Sigmoid colon (tissue), 7 donors: ENCODE measurements around the gene RNASEH2B. TPM values are rescaled to one million over a fixed set of nuclear protein-coding genes. Genes with fewer than 3 reads are reported as not detected.
A peak's percentile ranks its signal among the peaks of the same experiment; 100 is the strongest.

Experiments
- DNase-seq: peaks from one replicate; pipeline ENCODE4 v3.0.0-alpha.2; 2019
- H3K27ac ChIP-seq, 4 donors: fragments of 200-600 bp; sonication (generic); one replicate each; pipeline ENCODE4 v1.5.1; 2016 to 2019; ENCODE audit warnings: mild to moderate bottlenecking in 1 of 4
- H3K27me3 ChIP-seq, 3 donors: fragments of 200-600 bp; sonication (generic); one replicate each; pipeline ENCODE4 v1.5.1; 2019; ENCODE audit warnings: mild to moderate bottlenecking in 1 of 3
- H3K36me3 ChIP-seq, 4 donors: fragments of 200-600 bp; sonication (generic); one replicate each; pipeline ENCODE4 v1.5.1; 2016 to 2019
- H3K4me1 ChIP-seq, 4 donors: fragments of 200-600 bp; sonication (generic); one replicate each; pipeline ENCODE4 v1.5.1; 2017 to 2019
- H3K4me3 ChIP-seq, 4 donors: fragments of 200-600 bp; sonication (generic); one replicate each; pipeline ENCODE4 v1.5.1; 2017 to 2019; ENCODE audit warnings: mild to moderate bottlenecking in 2 of 4, moderate library complexity in 1 of 4
- H3K9me3 ChIP-seq, 4 donors: fragments of 200-600 bp in 3 of 4; sonication (generic) in 3 of 4; one replicate each; pipeline versions ENCODE4 v1.5.1 to v1.6.1; 2013 to 2019
- EP300 ChIP-seq, 4 donors: sonication (generic); formaldehyde crosslinking; IDR thresholded peaks; one replicate each; pipeline ENCODE4 v1.6.1; 2017; ENCODE audit warnings: antibody characterized with exemption in 4 of 4
- POLR2A ChIP-seq, 2 donors: fragments of 450-650 bp; IDR thresholded peaks; one replicate each; pipeline ENCODE4 v1.6.1; 2016; ENCODE audit warnings: antibody characterized with exemption in 2 of 2, mild to moderate bottlenecking in 2 of 2, moderate library complexity in 2 of 2
- POLR2AphosphoS5 ChIP-seq, 4 donors: sonication (generic); formaldehyde crosslinking; IDR thresholded peaks; one replicate each; pipeline ENCODE4 v1.6.1; 2017; ENCODE audit warnings: antibody characterized with exemption in 4 of 4
- WGBS, 2 donors: extraction: QIAGEN DNeasy Blood & Tissue Kit; methylation state at CpG; one replicate each; pipeline ENCODE4 v1.1.7; 2013; 5-methylcytosine and 5-hydroxymethylcytosine counted together
- intact Hi-C: fragments of 100-400 bp; cut with DNase I; formaldehyde crosslinking; loops from one replicate; pipeline ENCODE4 v1.15.1; 2023
- polyA plus RNA-seq, 3 donors: library from polyadenylated mRNA; stranded (reverse); fragments of 200-250 nt; gene quantifications; one replicate each; pipeline ENCODE4 v1.2.3, GENCODE V29; 2013
- total RNA-seq, 4 donors: library from RNA; depleted of rRNA; stranded (reverse); fragments of >200 nt; gene quantifications; one replicate each; pipeline ENCODE4 v1.1.0, GENCODE V29; 2016
- TF ChIP-seq, protein P1 (sequence below), 4 experiments: fragments of 450-650 bp in 3 of 4; fragments of 200-600 bp in 1 of 4; IDR thresholded peaks; one replicate each; pipeline ENCODE4 v1.5.1; 2016 to 2019; ENCODE audit warnings: antibody characterized with exemption in 4 of 4, mild to moderate bottlenecking in 3 of 4, moderate library complexity in 2 of 4
- donor health status: healthy with polysubstance abuse.
- donor health status: Bipolar disorder and iron deficiency.
- donor health status: healthy.

The RNASEH2B gene
- total and polyA plus RNA-seq, 7 donors, result 32.6 to 108 (median 41.1) TPM

DNA sequence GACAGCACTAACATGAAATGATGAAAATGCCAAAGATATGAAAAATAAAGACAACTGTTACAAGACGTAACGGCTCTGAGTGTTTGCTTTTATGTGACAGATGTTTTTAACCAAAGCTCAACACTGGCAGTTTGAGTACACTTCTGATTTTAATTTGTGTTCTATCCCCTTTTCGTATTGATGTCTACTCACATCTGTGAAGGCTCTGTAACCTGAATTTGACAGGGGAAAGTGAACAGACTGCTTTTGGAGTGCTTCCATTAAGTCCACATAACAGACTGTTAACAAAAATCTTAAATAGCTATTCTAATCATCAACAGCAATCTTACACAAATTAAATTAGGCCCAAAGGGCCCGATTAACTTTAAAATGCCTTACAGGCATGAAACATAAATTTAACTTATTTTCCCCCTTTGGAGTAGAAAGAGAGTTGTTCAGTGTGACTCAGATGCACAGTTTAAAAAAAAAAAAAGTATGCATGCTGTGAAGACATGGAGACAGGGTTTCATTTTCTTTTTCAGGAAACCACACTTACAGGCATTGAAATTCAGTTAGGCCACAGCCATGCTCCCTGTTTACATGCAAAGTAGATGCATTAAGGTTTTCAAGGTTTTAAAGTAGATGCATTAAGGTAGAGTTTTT, 16.3 kb upstream of the RNASEH2B start:
- no peaks in the 10 kb centered on the region for H3K9me3 ChIP-seq
- no peaks in the 10 kb centered on the region for H3K27me3 ChIP-seq
- no peaks in the 10 kb centered on the region for H3K4me1 ChIP-seq
- H3K4me3 ChIP-seq, result no peak overlapping the region
- intact Hi-C loops, result no loop called here
- H3K27ac ChIP-seq, result peak overlapping the region in 2 of 4 donors; percentile 8 to 47
- TF ChIP-seq, protein P1, sequence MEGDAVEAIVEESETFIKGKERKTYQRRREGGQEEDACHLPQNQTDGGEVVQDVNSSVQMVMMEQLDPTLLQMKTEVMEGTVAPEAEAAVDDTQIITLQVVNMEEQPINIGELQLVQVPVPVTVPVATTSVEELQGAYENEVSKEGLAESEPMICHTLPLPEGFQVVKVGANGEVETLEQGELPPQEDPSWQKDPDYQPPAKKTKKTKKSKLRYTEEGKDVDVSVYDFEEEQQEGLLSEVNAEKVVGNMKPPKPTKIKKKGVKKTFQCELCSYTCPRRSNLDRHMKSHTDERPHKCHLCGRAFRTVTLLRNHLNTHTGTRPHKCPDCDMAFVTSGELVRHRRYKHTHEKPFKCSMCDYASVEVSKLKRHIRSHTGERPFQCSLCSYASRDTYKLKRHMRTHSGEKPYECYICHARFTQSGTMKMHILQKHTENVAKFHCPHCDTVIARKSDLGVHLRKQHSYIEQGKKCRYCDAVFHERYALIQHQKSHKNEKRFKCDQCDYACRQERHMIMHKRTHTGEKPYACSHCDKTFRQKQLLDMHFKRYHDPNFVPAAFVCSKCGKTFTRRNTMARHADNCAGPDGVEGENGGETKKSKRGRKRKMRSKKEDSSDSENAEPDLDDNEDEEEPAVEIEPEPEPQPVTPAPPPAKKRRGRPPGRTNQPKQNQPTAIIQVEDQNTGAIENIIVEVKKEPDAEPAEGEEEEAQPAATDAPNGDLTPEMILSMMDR (IDR thresholded peaks at IDR 0.05), result no peak
- TF ChIP-seq POLR2A (IDR thresholded peaks at IDR 0.05), result no peak
- TF ChIP-seq EP300 (IDR thresholded peaks at IDR 0.05), result no peak
- TF ChIP-seq POLR2AphosphoS5 (IDR thresholded peaks at IDR 0.05), result no peak
- no peak for DNase-seq
- WGBS, 2 donors, result 33 to 73% methylated on average over 4 of the region's 4 CpGs
- H3K36me3 ChIP-seq, result no peaks in the 10 kb centered on the region

DNA sequence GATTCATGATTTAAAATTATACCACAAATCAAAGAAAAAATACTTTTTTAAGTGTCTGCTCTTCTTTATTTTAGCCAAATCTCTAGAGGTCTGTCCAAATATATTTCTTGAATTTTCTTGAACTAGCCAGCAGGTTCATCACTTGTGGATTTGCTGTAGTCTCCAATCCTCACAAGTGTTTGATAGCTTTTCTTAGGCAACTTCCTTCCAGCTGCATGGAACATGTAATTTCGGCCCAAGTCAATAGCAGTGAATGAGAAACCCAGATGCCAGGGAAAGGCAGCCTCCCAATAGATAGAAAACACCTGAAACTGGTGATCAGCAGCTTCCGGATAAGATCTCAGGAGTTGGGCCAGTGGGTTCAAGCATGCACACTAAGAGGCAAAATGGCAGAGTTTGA, 15.6 kb upstream of the RNASEH2B start:
- no peak for DNase-seq
- intact Hi-C loops, result no loop called here
- Histone ChIP-seq H3K4me3 (no peak overlapping the region), H3K27ac (no peak overlapping the region), H3K9me3 (no peaks in the 10 kb centered on the region), H3K27me3 (no peaks in the 10 kb centered on the region), H3K36me3 (no peaks in the 10 kb centered on the region), H3K4me1 (no peaks in the 10 kb centered on the region)
- 73 to 89% methylated on average over 2 of the region's 2 CpGs for WGBS, 2 donors
- TF ChIP-seq, protein P1 (IDR thresholded peaks at IDR 0.05), result no peak
- TF ChIP-seq POLR2AphosphoS5 (IDR thresholded peaks at IDR 0.05) (no peak), POLR2A (IDR thresholded peaks at IDR 0.05) (no peak), EP300 (IDR thresholded peaks at IDR 0.05) (no peak)

DNA sequence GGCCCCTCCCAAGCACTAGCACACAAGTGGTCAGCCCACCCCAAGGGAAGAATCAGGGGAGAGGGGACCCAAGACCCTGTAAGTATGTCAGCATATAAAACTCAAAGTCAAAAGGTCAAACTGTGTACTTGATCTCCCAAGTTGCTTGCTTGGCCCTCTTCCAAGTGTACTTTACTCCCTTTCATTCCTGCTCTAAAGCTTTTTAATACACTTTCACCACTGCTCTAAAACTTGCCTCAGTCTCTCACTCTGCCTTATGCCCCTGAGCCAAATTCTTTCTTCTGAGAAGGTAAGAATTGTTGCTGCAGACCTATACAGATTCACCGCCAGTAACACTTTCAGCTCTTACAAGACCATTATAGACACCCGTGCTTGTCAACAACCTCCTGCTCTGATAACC, 15.1 kb upstream of the RNASEH2B start:
- Histone ChIP-seq H3K9me3 (no peaks in the 10 kb centered on the region), H3K36me3 (no peaks in the 10 kb centered on the region), H3K27ac (no peak overlapping the region), H3K4me1 (no peaks in the 10 kb centered on the region), H3K27me3 (no peaks in the 10 kb centered on the region), H3K4me3 (no peak overlapping the region)
- TF ChIP-seq POLR2AphosphoS5 (IDR thresholded peaks at IDR 0.05), result no peak
- no peak for DNase-seq
- intact Hi-C loops, result no loop called here
- WGBS, 2 donors, result 92 to 97% methylated on average over 2 of the region's 2 CpGs

DNA sequence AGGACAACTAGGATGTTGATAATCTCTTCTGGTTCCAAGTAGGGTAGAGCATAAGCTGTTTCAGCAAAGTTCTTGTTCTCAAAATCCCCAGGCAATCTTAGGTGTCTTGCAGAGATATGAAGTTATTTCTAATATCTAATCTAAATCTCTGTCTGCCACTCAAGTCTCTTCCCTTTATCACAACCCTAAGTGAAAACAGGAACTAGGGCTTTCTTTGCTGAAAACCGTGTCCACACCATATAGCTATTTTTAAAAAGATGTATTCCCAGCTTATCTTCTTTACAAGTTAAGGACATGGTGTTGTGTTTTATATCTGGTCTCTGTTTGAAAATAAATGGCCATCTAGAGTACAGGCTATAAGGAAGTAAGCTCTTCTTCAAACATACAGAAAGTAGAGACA, 11.3 kb upstream of the RNASEH2B start:
- Histone ChIP-seq H3K27me3 (no peaks in the 10 kb centered on the region), H3K4me1 (no peaks in the 10 kb centered on the region), H3K9me3 (no peaks in the 10 kb centered on the region), H3K27ac (no peak overlapping the region), H3K4me3 (no peak overlapping the region), H3K36me3 (no peaks in the 10 kb centered on the region)
- 31 to 46% methylated on average over 1 of the region's 1 CpG for WGBS, 2 donors
- intact Hi-C loops, result no loop called here
- no peak for TF ChIP-seq POLR2AphosphoS5 (IDR thresholded peaks at IDR 0.05)
- no peak for DNase-seq

DNA sequence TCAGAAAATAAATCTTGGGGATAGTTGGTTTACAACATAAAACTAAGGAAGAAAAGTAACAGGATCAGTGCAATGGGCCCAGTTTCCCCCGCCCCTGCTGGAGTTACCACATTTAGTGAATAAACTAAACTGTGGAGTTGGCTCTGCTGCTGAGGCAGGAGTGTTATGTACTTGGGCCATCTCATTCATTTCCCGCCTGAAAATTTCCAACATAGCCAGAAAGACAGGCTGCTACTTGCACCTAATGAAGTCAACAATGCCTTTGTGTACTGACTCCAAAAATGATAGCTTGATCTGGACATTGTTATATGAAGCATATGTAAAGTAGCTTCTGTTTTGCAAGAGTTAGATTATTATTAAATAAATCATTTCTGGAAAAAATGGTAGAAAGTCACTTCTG, 7.9 kb upstream of the RNASEH2B start:
- WGBS, 2 donors, result 86 to 89% methylated on average over 2 of the region's 2 CpGs
- H3K27me3 ChIP-seq, result no peaks in the 10 kb centered on the region
- no peaks in the 10 kb centered on the region for H3K36me3 ChIP-seq
- no peaks in the 10 kb centered on the region for H3K9me3 ChIP-seq
- H3K4me1 ChIP-seq, result no peaks in the 10 kb centered on the region
- intact Hi-C loops, result no loop called here
- H3K4me3 ChIP-seq, result no peak overlapping the region
- no peak overlapping the region for H3K27ac ChIP-seq
- no peak for DNase-seq
- TF ChIP-seq POLR2A (IDR thresholded peaks at IDR 0.05), result no peak
- no peak for TF ChIP-seq EP300 (IDR thresholded peaks at IDR 0.05)
- TF ChIP-seq, protein P1 (IDR thresholded peaks at IDR 0.05), result no peak

DNA sequence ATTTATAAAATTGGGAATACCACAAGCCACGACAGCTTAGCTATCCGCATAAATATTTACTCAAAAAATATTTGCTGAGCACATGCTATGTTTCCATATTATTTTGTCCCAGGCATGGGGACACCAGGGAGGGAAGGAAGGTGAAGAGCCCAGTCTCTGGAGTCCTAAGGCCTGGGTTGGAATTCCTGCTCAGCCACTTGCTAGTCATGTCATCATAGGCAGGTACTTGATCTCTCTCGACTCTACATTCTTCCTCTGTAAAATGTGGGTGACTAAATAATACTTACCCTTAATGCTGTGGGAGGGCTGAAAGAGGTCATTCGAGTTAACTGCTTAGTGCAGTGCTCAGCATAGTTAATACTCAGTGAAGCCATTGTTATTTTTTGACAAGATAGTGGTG, 4.3 kb upstream of the RNASEH2B start:
- 69 to 78% methylated on average over 4 of the region's 4 CpGs for WGBS, 2 donors

More for the DNA sequence above, 4.3 kb upstream of the RNASEH2B start:
- Histone ChIP-seq H3K27ac (no peak overlapping the region), H3K36me3 (no peaks in the 10 kb centered on the region), H3K4me1 (no peaks in the 10 kb centered on the region), H3K27me3 (no peaks in the 10 kb centered on the region), H3K4me3 (no peak overlapping the region), H3K9me3 (no peaks in the 10 kb centered on the region)
- intact Hi-C loops, result no loop called here
- no peak for DNase-seq
- TF ChIP-seq, protein P1 (IDR thresholded peaks at IDR 0.05), result no peak
- no peak for TF ChIP-seq POLR2AphosphoS5 (IDR thresholded peaks at IDR 0.05)
- no peak for TF ChIP-seq EP300 (IDR thresholded peaks at IDR 0.05)
- TF ChIP-seq POLR2A (IDR thresholded peaks at IDR 0.05), result no peak
